Measurements from ENCODE around the gene BCORL1. TPM values are rescaled to one million over a fixed set of nuclear protein-coding genes. Genes with fewer than 3 reads are reported as not detected.

BCORL1 gene
- total RNA-seq, 1 donor from 2014 or later = 6.1 TPM

GRCh38 chrX:130005089-130005807 lies 22.8 kb downstream of the BCORL1 start:
- intact Hi-C loops (cut with micrococcal nuclease) = no loop called here

DNA sequence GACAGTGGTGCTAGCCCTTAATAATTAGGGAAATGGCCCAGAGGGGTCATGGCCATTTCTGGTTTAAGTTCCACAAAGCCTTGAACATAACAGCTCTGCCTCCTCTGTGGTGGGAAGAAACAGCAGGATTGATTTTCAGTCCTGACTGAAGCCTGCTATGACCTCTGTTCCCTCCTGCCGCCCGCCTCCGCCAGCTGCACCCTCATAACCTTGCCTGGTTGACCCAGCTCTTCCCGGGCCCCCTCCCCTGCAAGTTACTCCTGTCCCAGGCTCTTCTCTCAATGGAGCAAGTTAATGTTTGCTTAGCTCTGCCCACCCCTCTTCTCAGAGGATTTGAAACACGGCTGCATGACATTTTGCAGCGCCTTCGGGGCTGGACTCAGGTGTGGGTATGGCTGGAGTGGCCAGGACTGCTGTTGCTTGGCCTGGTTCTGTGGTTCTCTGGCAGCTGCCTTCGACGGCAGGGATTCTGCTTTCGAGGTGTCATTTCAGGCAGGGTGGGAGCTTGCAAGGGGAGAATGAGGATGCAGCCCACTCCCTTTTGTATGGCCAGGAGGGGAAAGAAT lies 27.3 kb downstream of the BCORL1 start:
- intact Hi-C loops (cut with micrococcal nuclease) = no loop called here

GRCh38 chrX:130012683-130013082 lies 30.2 kb downstream of the BCORL1 start:
- intact Hi-C loops (cut with micrococcal nuclease) = no loop called here

- intact Hi-C loops (cut with micrococcal nuclease) = no loop called here
These were observed 31.2 kb downstream of the BCORL1 start for GRCh38 chrX:130013661-130014060.

- intact Hi-C loops (cut with micrococcal nuclease) = no loop called here
These were observed 31.9 kb downstream of the BCORL1 start for GRCh38 chrX:130014356-130014755.

DNA sequence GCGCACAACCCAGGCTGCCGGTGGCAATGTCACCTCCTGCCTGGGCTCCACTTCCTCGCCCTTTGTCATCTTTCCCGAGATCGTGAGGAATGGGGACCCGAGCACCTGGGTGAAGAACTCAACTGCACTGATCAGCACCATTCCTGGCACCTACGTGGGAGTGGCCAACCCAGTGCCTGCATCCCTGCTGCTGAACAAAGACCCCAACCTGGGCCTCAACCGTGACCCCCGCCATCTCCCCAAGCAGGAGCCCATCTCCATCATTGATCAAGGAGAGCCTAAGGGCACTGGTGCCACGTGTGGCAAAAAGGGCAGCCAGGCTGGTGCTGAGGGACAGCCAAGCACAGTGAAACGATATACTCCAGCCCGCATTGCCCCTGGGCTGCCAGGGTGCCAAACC lies 32.3 kb downstream of the BCORL1 start:
- intact Hi-C loops (cut with micrococcal nuclease) = no loop called here

GRCh38 chrX:130015181-130015580 lies 32.7 kb downstream of the BCORL1 start:
- intact Hi-C loops (cut with micrococcal nuclease) = no loop called here

DNA sequence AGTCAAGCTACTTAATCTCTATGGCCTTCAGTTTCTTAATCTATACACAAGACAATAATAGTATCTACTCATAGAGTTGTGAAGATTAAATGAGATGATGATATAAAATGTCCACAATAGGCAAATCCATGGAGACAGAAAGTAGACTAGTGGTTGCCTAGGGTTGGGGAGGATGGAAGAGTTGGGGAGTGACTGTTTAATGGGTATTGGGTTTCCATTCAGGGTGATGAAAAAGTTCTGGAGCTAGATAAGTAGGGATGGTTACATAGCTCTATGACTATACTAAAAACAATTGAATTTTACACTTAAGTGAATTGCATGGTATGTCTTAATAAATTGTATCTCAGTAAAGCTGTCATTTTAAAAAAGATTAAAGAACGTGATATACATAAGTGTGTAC lies 35.7 kb downstream of the BCORL1 start:
- intact Hi-C loops (cut with micrococcal nuclease) = no loop called here

- intact Hi-C loops (cut with micrococcal nuclease) = no loop called here
These were observed 38.4 kb downstream of the BCORL1 start for GRCh38 chrX:130020661-130021324.

DNA sequence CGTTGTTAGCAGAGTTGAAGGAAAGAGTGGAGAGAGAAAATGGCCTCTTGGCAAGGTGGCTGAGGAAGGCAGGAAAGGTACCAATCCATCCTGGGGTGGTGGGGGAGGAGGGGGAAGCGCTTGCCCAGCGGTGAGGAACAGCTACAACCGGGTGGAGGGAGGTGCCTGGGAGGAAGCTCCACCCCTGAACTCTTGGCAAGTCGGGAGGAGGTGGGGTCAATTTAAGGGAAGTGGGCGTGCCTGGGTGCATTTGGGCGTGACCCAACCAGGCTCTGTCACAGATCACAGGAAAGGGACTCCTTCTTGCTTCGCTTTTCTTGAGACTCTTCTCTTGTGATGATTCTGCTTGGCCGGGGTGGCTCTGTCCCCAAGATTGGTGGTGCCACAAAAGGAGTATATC lies 41.7 kb downstream of the BCORL1 start:
- intact Hi-C loops (cut with micrococcal nuclease) = loop anchor here (1.0 to 2.0 kb wide), 8 partner anchors 37 to 420 kb away; partner anchors contain the start of genes BCORL1, UTP14A and ZDHHC9

GRCh38 chrX:130025256-130025655 lies 42.8 kb downstream of the BCORL1 start:
- intact Hi-C loops (cut with micrococcal nuclease) = loop anchor here (2.0 kb wide), 1 partner anchor 36 kb away; no protein-coding TSS in a partner anchor

DNA sequence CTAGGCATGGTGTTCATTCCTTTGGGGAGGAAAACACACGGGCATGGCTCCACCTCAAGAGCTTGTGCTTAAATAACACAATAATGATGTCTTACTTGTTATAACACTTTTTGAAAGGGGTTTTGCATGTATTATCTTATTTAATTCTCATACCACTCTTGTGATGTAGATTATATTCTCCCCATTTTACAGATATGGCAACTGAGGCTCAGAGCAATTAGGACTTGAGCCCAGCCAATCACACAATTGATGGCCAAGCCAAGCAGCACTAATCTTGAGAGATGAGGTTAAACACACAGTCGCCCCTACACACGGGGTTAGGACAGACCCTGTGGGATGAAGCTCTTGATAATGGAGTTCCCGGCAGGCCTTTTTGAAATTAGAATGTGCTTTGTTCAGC lies 45.1 kb downstream of the BCORL1 start:
- intact Hi-C loops (cut with micrococcal nuclease) = no loop called here

DNA sequence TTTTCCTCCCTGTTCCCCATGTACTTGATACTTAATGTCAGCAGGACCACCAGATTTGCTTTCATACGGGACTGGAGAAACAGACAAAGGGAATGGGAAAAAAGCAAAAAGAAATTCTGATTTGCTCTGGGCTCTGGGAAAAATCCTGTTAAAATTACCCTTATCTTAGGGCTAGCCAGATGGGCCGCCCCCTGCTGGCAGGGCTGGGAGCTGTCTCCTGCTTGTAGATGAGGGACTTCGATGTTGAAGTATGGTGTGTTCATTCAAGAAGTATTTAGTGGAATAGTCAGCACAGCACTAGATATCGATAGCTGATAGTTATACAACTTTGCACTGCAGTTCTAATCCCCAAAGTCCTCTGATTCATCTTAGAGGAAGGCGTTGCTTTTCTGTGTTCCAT lies 45.8 kb downstream of the BCORL1 start:
- intact Hi-C loops (cut with micrococcal nuclease) = loop anchor here (1.0 kb wide), 4 partner anchors 46 to 421 kb away; partner anchors contain the start of genes BCORL1 and UTP14A

GRCh38 chrX:130030826-130031225 lies 48.4 kb downstream of the BCORL1 start:
- intact Hi-C loops (cut with micrococcal nuclease) = no loop called here

- intact Hi-C loops (cut with micrococcal nuclease) = no loop called here
These were observed 50.1 kb downstream of the BCORL1 start for GRCh38 chrX:130032552-130032951.

DNA sequence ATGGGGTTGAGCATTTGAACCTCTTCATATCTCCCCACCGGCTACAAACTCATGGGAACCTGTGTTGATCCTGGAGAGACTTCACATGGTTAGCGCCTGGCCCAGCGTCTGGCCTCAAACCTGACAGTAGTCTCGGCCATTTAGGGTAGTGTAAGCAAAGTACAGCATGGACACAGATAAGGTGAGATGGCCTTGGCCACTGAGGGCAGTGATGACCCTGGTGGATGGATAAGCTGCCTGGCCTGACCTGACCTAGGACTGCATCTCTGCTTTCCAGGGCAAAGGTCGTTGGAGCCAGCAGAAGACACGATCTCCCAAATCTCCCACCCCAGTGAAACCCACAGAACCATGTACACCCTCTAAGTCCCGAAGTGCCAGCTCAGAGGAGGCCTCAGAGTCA lies 51.7 kb downstream of the BCORL1 start:
- intact Hi-C loops (cut with micrococcal nuclease) = no loop called here

DNA sequence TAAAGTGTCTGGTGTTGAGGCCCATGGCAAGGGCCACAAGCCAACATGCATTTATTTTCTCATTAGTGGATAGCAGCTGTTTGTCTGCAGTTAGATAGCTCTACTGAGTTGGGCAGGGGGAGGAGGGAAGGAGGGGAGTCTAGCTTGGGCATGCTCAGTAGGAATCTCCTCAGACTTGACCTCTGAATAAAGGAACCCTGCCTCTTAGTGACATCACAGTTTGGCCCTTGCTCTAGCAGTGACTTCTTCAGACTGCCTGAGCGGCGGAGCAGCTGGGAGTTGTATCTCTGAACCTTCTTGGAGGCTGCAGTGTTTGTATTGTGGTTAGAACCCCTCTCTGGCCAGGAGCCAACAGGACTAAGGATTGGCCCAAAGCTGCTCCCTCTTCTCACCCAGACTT lies 57.4 kb downstream of the BCORL1 start:
- intact Hi-C loops (cut with micrococcal nuclease) = no loop called here

DNA sequence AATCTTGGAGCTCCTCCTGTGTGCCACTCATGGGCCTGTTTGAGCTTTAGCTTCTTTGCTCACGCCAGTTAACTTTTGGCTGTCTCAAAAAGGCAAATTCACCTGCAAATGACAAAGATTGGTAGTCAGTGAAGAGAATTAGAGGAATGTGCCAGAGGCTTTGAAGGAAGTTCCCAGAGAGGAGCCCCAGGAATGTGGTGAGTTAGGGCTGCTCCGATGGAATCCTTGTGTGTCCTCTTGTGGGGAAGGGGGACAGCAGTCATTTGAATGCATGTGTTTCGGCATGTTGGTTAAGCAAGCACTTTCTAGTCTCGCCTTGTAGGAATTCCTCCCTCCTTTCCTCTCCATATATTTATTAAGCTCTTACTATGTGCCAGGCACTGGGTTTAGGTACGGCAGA lies 65.0 kb downstream of the BCORL1 start:
- intact Hi-C loops (cut with micrococcal nuclease) = no loop called here

GRCh38 chrX:130048686-130049222 lies 66.3 kb downstream of the BCORL1 start:
- intact Hi-C loops (cut with micrococcal nuclease) = no loop called here

DNA sequence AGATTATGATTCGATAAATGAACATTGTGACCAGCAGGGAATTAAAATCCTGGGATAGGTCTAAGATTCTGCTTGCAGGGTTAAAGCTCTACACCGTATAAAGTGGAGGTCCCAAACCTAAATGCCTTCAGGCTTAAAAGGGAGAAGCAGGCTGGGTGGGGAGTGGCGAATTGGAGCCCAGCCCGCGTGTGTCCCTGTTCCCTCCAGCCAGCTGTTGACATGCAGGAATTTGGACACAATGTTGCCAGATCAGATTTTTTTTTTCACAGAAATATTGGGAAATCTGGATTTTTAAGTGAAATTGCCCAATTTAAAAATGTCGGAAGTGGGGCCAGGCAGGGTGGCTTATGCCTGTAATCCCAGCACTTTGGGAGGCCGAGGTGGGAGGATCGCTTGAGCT lies 67.4 kb downstream of the BCORL1 start:
- intact Hi-C loops (cut with micrococcal nuclease) = no loop called here

DNA sequence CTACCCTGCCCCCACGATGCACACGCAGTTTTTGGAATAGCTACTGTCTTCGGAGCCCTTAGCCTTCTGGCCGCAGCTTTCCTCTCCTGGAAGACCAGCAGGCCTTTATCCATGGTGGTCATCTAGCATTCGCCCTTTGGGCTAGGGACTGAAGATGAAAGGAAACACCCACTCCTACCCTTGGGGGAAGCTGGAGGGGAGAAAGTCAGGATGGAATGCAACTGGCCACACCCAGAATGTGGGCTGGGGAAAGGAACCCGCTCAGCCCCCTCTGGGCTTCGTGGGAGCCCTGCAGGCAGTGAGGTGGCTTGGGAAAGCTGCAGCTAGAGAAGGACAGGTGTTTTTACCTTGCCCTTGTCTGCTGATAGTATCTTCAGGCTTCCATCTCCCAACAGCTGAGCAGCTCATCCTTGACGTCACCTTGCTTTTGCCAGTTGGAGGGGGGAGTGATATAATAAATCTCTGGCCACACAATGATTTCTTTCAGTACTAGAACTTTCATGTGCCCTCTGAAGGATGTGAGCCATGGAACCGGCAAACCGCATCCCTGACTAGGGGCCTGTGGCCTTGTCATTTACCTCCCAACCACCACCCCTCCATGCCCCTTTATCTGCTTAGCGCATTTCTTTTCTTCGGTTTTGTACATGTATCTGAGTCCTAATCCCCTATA lies 68.9 kb downstream of the BCORL1 start:
- intact Hi-C loops (cut with micrococcal nuclease) = no loop called here

GRCh38 chrX:130053236-130053635 lies 70.8 kb downstream of the BCORL1 start:
- intact Hi-C loops (cut with micrococcal nuclease) = no loop called here
